Activated T-cell treated with anti-CD3 and anti-CD28 coated beads, Interleukin-2, amount 50 U/mL, for 72 hours (primary cell): ENCODE results near the gene CTSS. TPM values are rescaled to one million over a fixed set of nuclear protein-coding genes. Genes with fewer than 3 reads are reported as not detected.

ENCODE experiments used
- total RNA-seq, 2 donors: library from RNA; stranded (reverse); gene quantifications; one replicate each; pipeline ENCODE4 v1.2.3, GENCODE V29; 2022

Gene CTSS
- total RNA-seq, 2 donors from 2014 or later, result 47.1 to 70.8 TPM

Other genes with a start within 250 kb of the CTSS start
- 1 to 10 TPM in 1 of 2 donors, under 1 TPM in 1; 0.86 to 2.6 TPM for gene ADAMTSL4, start 216.4 kb downstream of the CTSS start, total RNA-seq
- gene MCL1, start 186.2 kb downstream of the CTSS start, total RNA-seq, result 100 to 1,000 TPM; 373 to 495 TPM
- gene ENSA, start 136.2 kb downstream of the CTSS start, total RNA-seq, result 100 to 1,000 TPM; 178 to 203 TPM
- 10 to 100 TPM; 32.0 to 32.3 TPM for gene GOLPH3L, start 68.6 kb downstream of the CTSS start, total RNA-seq
- under 1 TPM in 1 of 2 donors, not detected in 1; 0.19 TPM for gene HORMAD1, start 44.9 kb downstream of the CTSS start, total RNA-seq
- gene CTSK, start 42.5 kb upstream of the CTSS start, total RNA-seq, result 1 to 10 TPM; 8.3 to 9.7 TPM
- gene ARNT, start 110.8 kb upstream of the CTSS start, total RNA-seq, result 10 to 100 TPM; 39.4 to 43.2 TPM
- gene CTXND2, start 121.4 kb upstream of the CTSS start, total RNA-seq, result not detected
- 10 to 100 TPM; 60.4 to 70.1 TPM for gene SETDB1, start 160.6 kb upstream of the CTSS start, total RNA-seq
- gene CERS2, start 209.1 kb upstream of the CTSS start, total RNA-seq, result 100 to 1,000 TPM; 184 to 185 TPM
- under 1 TPM in 1 of 2 donors, not detected in 1; 0.21 TPM for gene ANXA9, start 216.5 kb upstream of the CTSS start, total RNA-seq
- gene MINDY1, start 241.1 kb upstream of the CTSS start, total RNA-seq, result 10 to 100 TPM; 10.9 to 11.9 TPM
- gene PRUNE1, start 242.7 kb upstream of the CTSS start, total RNA-seq, result 10 to 100 TPM; 18.1 to 20.1 TPM